Measurements from ENCODE around the gene SQSTM1. TPM values are rescaled to one million over a fixed set of nuclear protein-coding genes. Genes with fewer than 3 reads are reported as not detected.

Gene SQSTM1
- total and polyA plus RNA-seq, 9 of the 15 experiments (the other 6 are each of a cell fraction or from before 2014, with no cell fraction given) = 5.6 to 148 (median 64.0) TPM

DNA sequence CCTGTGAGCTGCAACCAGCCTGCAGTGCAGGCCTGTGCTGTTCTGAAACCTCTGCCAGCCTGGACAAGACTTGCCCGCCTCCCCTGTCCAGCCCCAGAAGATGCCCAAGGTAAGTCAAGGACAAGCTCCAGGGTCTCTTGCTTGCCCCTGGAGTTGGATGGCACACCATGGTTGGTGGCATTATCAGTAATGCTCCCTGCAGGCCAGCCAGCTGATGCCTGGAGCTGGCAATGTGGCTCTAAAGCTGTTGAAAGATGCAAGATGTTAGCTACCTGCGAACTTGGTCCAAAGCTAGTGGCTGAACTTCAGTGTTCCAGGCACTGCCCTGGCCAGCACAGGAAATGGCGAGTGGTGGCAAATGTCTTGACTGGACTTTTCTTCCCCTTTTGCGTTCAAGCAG is 40.9 kb upstream of the SQSTM1 start:
- no peak for TF ChIP-seq HNRNPH1 (optimal IDR thresholded peaks at IDR 0.05; ENCODE audit: low read depth, low read length)
- no peak for TF ChIP-seq THAP7 (CRISPR knock-in tag; IDR thresholded peaks at IDR 0.05)
- TF ChIP-seq MIER1 (IDR thresholded peaks at IDR 0.05; ENCODE audit: low read depth) = no peak
- TF ChIP-seq ZNF197 (CRISPR knock-in tag; IDR thresholded peaks at IDR 0.05; ENCODE audit: low read depth) = no peak
- no peak for TF ChIP-seq E2F3 (CRISPR knock-in tag; IDR thresholded peaks at IDR 0.05)
- no peak for TF ChIP-seq ILF3 (IDR thresholded peaks at IDR 0.05; ENCODE audit: borderline replicate concordance)
- no peak for TF ChIP-seq ZNF124 (CRISPR knock-in tag; IDR thresholded peaks at IDR 0.05)
- no peak for TF ChIP-seq SNRNP70 (optimal IDR thresholded peaks at IDR 0.05; ENCODE audit: low read depth, low read length)
- no peak for TF ChIP-seq KLF10 (CRISPR knock-in tag; IDR thresholded peaks at IDR 0.05)
- TF ChIP-seq HIVEP1 (CRISPR knock-in tag; IDR thresholded peaks at IDR 0.05) = no peak
- no peak for TF ChIP-seq PHB (CRISPR knock-in tag; IDR thresholded peaks at IDR 0.05)
- TF ChIP-seq KHSRP (IDR thresholded peaks at IDR 0.05) = no peak
- TF ChIP-seq NONO (IDR thresholded peaks at IDR 0.05; ENCODE audit: low read depth in 2 of 2, low read length in 1 of 2) = no peak
- no peaks in the 10 kb centered on the region for H3K79me2 ChIP-seq (ENCODE audit: control insufficient read depth, insufficient read depth, low read length)
- no peak for DNase-seq (ENCODE audit: extremely low read depth in 1 of 4, low spot score in 3 of 4)
- H4K20me1 ChIP-seq (replicated peaks; ENCODE audit: control insufficient read depth, insufficient read depth, low read length) = no peaks in the 10 kb centered on the region
- no peak overlapping the region for H3K27ac ChIP-seq (ENCODE audit: extremely low read depth, low read depth, low read length)
- no peak overlapping the region for H3K4me3 ChIP-seq
- H3K36me3 ChIP-seq (ENCODE audit: control insufficient read depth, insufficient read depth, low read length) = peaks cover 40% of the 10 kb centered on the region
- peaks cover 0 to 1% of the 10 kb centered on the region in 2 experiments; a peak in 1 of 5 replicates for H3K4me1 ChIP-seq (replicated peaks in 1 of 2; ENCODE audit: control insufficient read depth in 2 of 2, insufficient read depth in 2 of 2, low read length in 2 of 2)
- no peak overlapping the region for H3K4me2 ChIP-seq (ENCODE audit: insufficient read depth, low read length)
- ATAC-seq = no peak
- ChIA-PET CTCF (ENCODE audit: low intra/inter-chr PET ratio) (no interaction called here), POLR2A (interaction anchor here (0.9 to 1.6 kb wide), 2 partner anchors 12 to 14 kb away, joined by 5 read pairs; partner anchors contain the start of gene LTC4S)
- intact Hi-C loops (cut with micrococcal nuclease) = no loop called here
- no TSS peak for BruUV-seq (replicated peaks)
- no peak overlapping the region for H3K9ac ChIP-seq (ENCODE audit: insufficient read depth in 1 of 2, low read depth in 2 of 2, low read length in 2 of 2)
- H3K9me1 ChIP-seq (ENCODE audit: control insufficient read depth, insufficient read depth, low read length) = peaks cover 7% of the 10 kb centered on the region
- no peaks in the 10 kb centered on the region for H3K9me3 ChIP-seq (replicated peaks; ENCODE audit: control insufficient read depth, insufficient read depth, low read depth, low read length)
- no peak for FAIRE-seq
- 79% methylated on average over 4 of the region's 4 CpGs for WGBS (ENCODE audit: insufficient coverage, low coverage, missing lambda C conversion rate)
- no peaks in the 10 kb centered on the region for H3K27me3 ChIP-seq (ENCODE audit: control insufficient read depth in 2 of 2, insufficient read depth in 2 of 2, low read length in 2 of 2)
- in situ Hi-C loops (cut with MboI) = no loop called here
- no peak overlapping the region for H2AFZ ChIP-seq (ENCODE audit: low read depth, low read length)

Measured in K562 (cell line).